ENCODE data around the gene VMP1. TPM values are rescaled to one million over a fixed set of nuclear protein-coding genes. Genes with fewer than 3 reads are reported as not detected.

The VMP1 gene
- total RNA-seq, 1 donor from 2014 or later = 65.0 TPM

Other genes with a start within 250 kb of the VMP1 start
- 8.5 TPM for gene DHX40, start 142.0 kb upstream of the VMP1 start, total RNA-seq
- gene CLTC, start 87.8 kb upstream of the VMP1 start, total RNA-seq = 111 TPM
- 10.3 TPM for gene PTRH2, start 224 bp upstream of the VMP1 start, total RNA-seq
- 6.2 TPM for gene TUBD1, start 185.3 kb downstream of the VMP1 start, total RNA-seq
- gene RPS6KB1, start 185.5 kb downstream of the VMP1 start, total RNA-seq = 16.4 TPM

All from left lobe of liver (tissue), 1 donor.